GM19023 (cell line): Measurements from ENCODE around the gene CACNA1E.

Experiments used
- ATAC-seq: cut with Tn5 transposase; IDR thresholded peaks from one replicate; pipeline ENCODE4 v1.9.1; 2021; ENCODE audit warnings: mild to moderate bottlenecking, moderate library complexity; ENCODE audit not compliant: unreplicated experiment

CACNA1E gene

GRCh38 chr1:181674617-181675016 is 191.3 kb downstream of the CACNA1E start:
- ATAC-seq = no peak

GRCh38 chr1:181675091-181675917 is 192.0 kb downstream of the CACNA1E start:
- no peak for ATAC-seq

GRCh38 chr1:181675918-181676190 is 192.5 kb downstream of the CACNA1E start:
- ATAC-seq = no peak

GRCh38 chr1:181676269-181676668 is 193.0 kb downstream of the CACNA1E start:
- no peak for ATAC-seq

- ATAC-seq = no peak
These were observed 197.0 kb downstream of the CACNA1E start for GRCh38 chr1:181680332-181680731.

GRCh38 chr1:181680871-181681270 is 197.6 kb downstream of the CACNA1E start:
- ATAC-seq = no peak

GRCh38 chr1:181685211-181685610 is 201.9 kb downstream of the CACNA1E start:
- ATAC-seq = no peak

GRCh38 chr1:181701891-181702290 is 218.6 kb downstream of the CACNA1E start:
- no peak for ATAC-seq

- no peak for ATAC-seq
These were observed 221.2 kb downstream of the CACNA1E start for GRCh38 chr1:181704546-181704945.

GRCh38 chr1:181711820-181712219 is 228.5 kb downstream of the CACNA1E start:
- no peak for ATAC-seq

- no peak for ATAC-seq
These were observed 229.4 kb downstream of the CACNA1E start for GRCh38 chr1:181712711-181713110.

GRCh38 chr1:181714428-181714827 is 231.1 kb downstream of the CACNA1E start:
- no peak for ATAC-seq

- ATAC-seq = no peak
These were observed 234.7 kb downstream of the CACNA1E start for GRCh38 chr1:181718034-181718433.

GRCh38 chr1:181726320-181727012 is 243.1 kb downstream of the CACNA1E start:
- no peak for ATAC-seq

- ATAC-seq = no peak
These were observed 247.3 kb downstream of the CACNA1E start for GRCh38 chr1:181730606-181731005.

- ATAC-seq = no peak
These were observed 249.1 kb downstream of the CACNA1E start for GRCh38 chr1:181732218-181732990.

- no peak for ATAC-seq
These were observed 250.2 kb downstream of the CACNA1E start for GRCh38 chr1:181733486-181733885.

- no peak for ATAC-seq
These were observed 253.7 kb downstream of the CACNA1E start for GRCh38 chr1:181737056-181737455.

GRCh38 chr1:181739214-181739613 is 255.9 kb downstream of the CACNA1E start:
- no peak for ATAC-seq

GRCh38 chr1:181742426-181742825 is 259.1 kb downstream of the CACNA1E start:
- no peak for ATAC-seq

GRCh38 chr1:181743878-181744312 is 260.6 kb downstream of the CACNA1E start:
- ATAC-seq = no peak

- ATAC-seq = no peak
These were observed 262.9 kb downstream of the CACNA1E start for GRCh38 chr1:181746224-181746623.
